ENCODE measurements around the gene PRKCA.

DNA sequence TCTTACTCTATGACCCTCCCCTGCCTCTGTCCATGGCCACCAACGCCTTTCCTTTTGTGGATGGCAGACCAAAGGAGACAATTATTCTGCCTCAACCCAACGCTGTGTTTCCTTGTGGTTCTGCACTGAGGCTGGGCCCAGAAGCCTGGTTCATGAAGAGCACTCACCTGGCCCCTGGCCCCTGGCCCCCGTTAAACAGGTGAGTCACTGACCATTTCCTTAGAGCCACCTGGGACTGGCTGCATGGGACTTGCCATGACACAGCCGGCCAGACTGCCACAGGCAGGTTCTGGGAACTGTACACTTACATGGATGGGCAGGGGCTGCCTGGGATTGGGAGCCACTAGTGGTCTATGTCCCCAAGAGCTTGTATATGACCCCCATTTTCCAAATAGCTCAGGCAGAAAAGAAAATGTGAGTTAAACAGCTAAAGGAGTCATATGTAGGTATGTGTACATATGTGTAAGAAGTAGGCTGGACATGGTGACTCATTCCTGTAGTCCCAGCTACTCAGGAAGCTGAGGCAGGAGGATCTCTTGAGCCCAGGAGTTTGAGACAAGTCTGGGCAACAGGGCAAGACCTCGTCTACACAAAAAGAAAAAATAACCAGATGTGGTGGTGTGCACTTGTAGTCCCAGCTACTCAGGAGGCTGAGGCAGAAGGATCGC lies 350.6 kb downstream of the PRKCA start:
- TF ChIP-seq, protein P1, sequence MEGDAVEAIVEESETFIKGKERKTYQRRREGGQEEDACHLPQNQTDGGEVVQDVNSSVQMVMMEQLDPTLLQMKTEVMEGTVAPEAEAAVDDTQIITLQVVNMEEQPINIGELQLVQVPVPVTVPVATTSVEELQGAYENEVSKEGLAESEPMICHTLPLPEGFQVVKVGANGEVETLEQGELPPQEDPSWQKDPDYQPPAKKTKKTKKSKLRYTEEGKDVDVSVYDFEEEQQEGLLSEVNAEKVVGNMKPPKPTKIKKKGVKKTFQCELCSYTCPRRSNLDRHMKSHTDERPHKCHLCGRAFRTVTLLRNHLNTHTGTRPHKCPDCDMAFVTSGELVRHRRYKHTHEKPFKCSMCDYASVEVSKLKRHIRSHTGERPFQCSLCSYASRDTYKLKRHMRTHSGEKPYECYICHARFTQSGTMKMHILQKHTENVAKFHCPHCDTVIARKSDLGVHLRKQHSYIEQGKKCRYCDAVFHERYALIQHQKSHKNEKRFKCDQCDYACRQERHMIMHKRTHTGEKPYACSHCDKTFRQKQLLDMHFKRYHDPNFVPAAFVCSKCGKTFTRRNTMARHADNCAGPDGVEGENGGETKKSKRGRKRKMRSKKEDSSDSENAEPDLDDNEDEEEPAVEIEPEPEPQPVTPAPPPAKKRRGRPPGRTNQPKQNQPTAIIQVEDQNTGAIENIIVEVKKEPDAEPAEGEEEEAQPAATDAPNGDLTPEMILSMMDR (conservative IDR thresholded peaks at IDR 0.05; ENCODE audit: low read length) = no peak
- no peak for TF ChIP-seq EZH2phosphoT487 (IDR thresholded peaks at IDR 0.05; ENCODE audit: borderline replicate concordance)
